GM10847 (cell line): ENCODE data around the gene ALPI.

Source experiments
- POLR2A ChIP-seq: IDR thresholded peaks from 2 replicates; pipeline ENCODE4 v1.6.1; 2011; ENCODE audit not compliant: insufficient read length; ENCODE audit errors: extremely low read depth

Gene ALPI

GRCh38 chr2:232502911-232503808 lies 47.2 kb downstream of the ALPI start:
- TF ChIP-seq POLR2A: no peak

- no peak for TF ChIP-seq POLR2A
Measured at GRCh38 chr2:232503809-232504323, 47.9 kb downstream of the ALPI start.

GRCh38 chr2:232504438-232504837 lies 48.5 kb downstream of the ALPI start:
- TF ChIP-seq POLR2A: no peak

GRCh38 chr2:232505856-232506255 lies 49.9 kb downstream of the ALPI start:
- no peak for TF ChIP-seq POLR2A

- no peak for TF ChIP-seq POLR2A
Measured at GRCh38 chr2:232506709-232507108, 50.8 kb downstream of the ALPI start.

GRCh38 chr2:232508251-232508650 lies 52.3 kb downstream of the ALPI start:
- TF ChIP-seq POLR2A: no peak
